ENCODE data around the gene IFNA6.
A peak's percentile ranks its signal among the peaks of the same experiment; 100 is the strongest.
"Not testable (repeated sequence)": the region's sequence is repeated elsewhere in the genome, so short reads cannot be mapped to it uniquely, and the experiment has no call there.

Gene IFNA6

GRCh38 chr9:21350787-21351186, at the start of gene IFNA6:
Gene IFNA6 (minus strand): TSS chr9:21350887. CDS start chr9:21350887, 0 bp downstream.
- DNase-seq, result no peak

- no peak for DNase-seq
Observed at GRCh38 chr9:21399956-21400355, 49.3 kb upstream of the IFNA6 start.

- DNase-seq, result no peak
Observed at GRCh38 chr9:21398955-21399489, 48.3 kb upstream of the IFNA6 start.

GRCh38 chr9:21395778-21396717, 45.4 kb upstream of the IFNA6 start:
- peak; percentile 43 for DNase-seq

- DNase-seq, result no peak
Observed at GRCh38 chr9:21392270-21392669, 41.6 kb upstream of the IFNA6 start.

- DNase-seq, result no peak
Observed at GRCh38 chr9:21385131-21385670, 34.5 kb upstream of the IFNA6 start, which contains the start of gene IFNA2. Gene IFNA2 (minus strand): TSS chr9:21385398. CDS start chr9:21385329, 69 bp downstream.

GRCh38 chr9:21383627-21384026, 32.9 kb upstream of the IFNA6 start:
- no peak for DNase-seq

GRCh38 chr9:21381448-21382339, 31.0 kb upstream of the IFNA6 start:
- DNase-seq, result peak; percentile 64

GRCh38 chr9:21371467-21371866, 20.8 kb upstream of the IFNA6 start:
- not testable (repeated sequence) for DNase-seq

GRCh38 chr9:21367957-21368356, 17.3 kb upstream of the IFNA6 start, which contains the start of gene IFNA13:
Gene IFNA13 (minus strand): TSS chr9:21368057. CDS start chr9:21368010, 47 bp downstream.
- DNase-seq, result no peak

- not testable (repeated sequence) for DNase-seq
Observed at GRCh38 chr9:21367169-21367568, 16.5 kb upstream of the IFNA6 start.

GRCh38 chr9:21362287-21362686, 11.6 kb upstream of the IFNA6 start:
- DNase-seq, result no peak

GRCh38 chr9:21357479-21358460, 7.1 kb upstream of the IFNA6 start:
- DNase-seq, result no peak

GRCh38 chr9:21348430-21348970, 2.2 kb downstream of the IFNA6 start:
- DNase-seq, result no peak

GRCh38 chr9:21340735-21341134, 10.0 kb downstream of the IFNA6 start:
- DNase-seq, result no peak

- DNase-seq, result no peak
Observed at GRCh38 chr9:21336457-21336856, 14.2 kb downstream of the IFNA6 start.

GRCh38 chr9:21334701-21335632, 15.7 kb downstream of the IFNA6 start, which contains the start of gene KLHL9:
Gene KLHL9 (minus strand): TSS chr9:21335404. CDS start chr9:21334859, 545 bp downstream.
- peak; percentile 89 for DNase-seq

- no peak for DNase-seq
Observed at GRCh38 chr9:21333226-21333625, 17.5 kb downstream of the IFNA6 start.

- no peak for DNase-seq
Observed at GRCh38 chr9:21331676-21332402, 18.8 kb downstream of the IFNA6 start.

Measured in CD4-positive, alpha-beta T cell treated with Interleukin-15 for 1 hour (primary cell).